OCI-LY7 (cell line): ENCODE data around the gene IRGQ. TPM values are rescaled to one million over a fixed set of nuclear protein-coding genes. Genes with fewer than 3 reads are reported as not detected.

Experiments
- BruUV-seq: library from RNA; stranded (reverse); fragments of 400-500 nt; replicated peaks from 2 replicates; lab custom pipeline; 2021; lab: Mats Ljungman, UMichigan
- CTCF ChIA-PET: fragments of 300-600 bp; sonication (Branson Sonifier 250); formaldehyde crosslinking; loops from one replicate; lab custom pipeline; 2022; ENCODE audit warnings: antibody characterized with exemption; ENCODE audit not compliant: unreplicated experiment; lab: Charles Lee
- POLR2A ChIA-PET: fragments of 300-600 bp; sonication (Branson Sonifier 250); formaldehyde crosslinking; loops from one replicate; lab custom pipeline; 2022; ENCODE audit warnings: antibody characterized with exemption; lab: Charles Lee
- DNase-seq: peaks from one replicate; pipeline ENCODE4 v3.0.0-alpha.2; 2015; ENCODE audit warnings: low spot score
- H2AFZ ChIP-seq: fragments of 200-600 bp; sonication (generic), shearing (Covaris generic); 2 replicates; pipeline ENCODE4 v1.6.1; 2014; ENCODE audit warnings: mild to moderate bottlenecking, antibody characterized with exemption, low read length, moderate library complexity
- H3K27ac ChIP-seq: fragments of 200-600 bp; sonication (generic); 2 replicates; pipeline ENCODE4 v1.5.1; 2014; ENCODE audit warnings: mixed run types, low read depth, mild to moderate bottlenecking, moderate library complexity, low read length, inconsistent platforms; ENCODE audit not compliant: poor library complexity, severe bottlenecking
- H3K36me3 ChIP-seq: fragments of 200-600 bp; sonication (generic); 2 replicates; pipeline ENCODE4 v1.6.1; 2014; ENCODE audit warnings: mild to moderate bottlenecking, antibody characterized with exemption, low read length, moderate library complexity, mixed read lengths; ENCODE audit not compliant: insufficient read depth
- H3K4me1 ChIP-seq: fragments of 200-600 bp; sonication (generic); 2 replicates; pipeline ENCODE4 v1.5.1; 2014; ENCODE audit warnings: mild to moderate bottlenecking, low read length; ENCODE audit not compliant: insufficient read depth, poor library complexity, severe bottlenecking
- H3K4me2 ChIP-seq: fragments of 200-600 bp; sonication (generic); 2 replicates; pipeline ENCODE4 v1.6.1; 2014; ENCODE audit warnings: mild to moderate bottlenecking, low read length
- H3K4me3 ChIP-seq: fragments of 200-600 bp; sonication (generic); 2 replicates; pipeline ENCODE4 v1.5.1; 2014; ENCODE audit warnings: mild to moderate bottlenecking, low read depth, low read length; ENCODE audit not compliant: poor library complexity, severe bottlenecking
- H3K79me2 ChIP-seq: fragments of 200-600 bp; sonication (generic); 2 replicates; pipeline ENCODE4 v1.6.1; 2016; ENCODE audit warnings: low read depth, mild to moderate bottlenecking, low read length, moderate library complexity, mixed read lengths; ENCODE audit not compliant: insufficient read depth
- H3K9me2 ChIP-seq: fragments of 200-600 bp; sonication (generic); 2 replicates; pipeline ENCODE4 v1.6.1; 2016; ENCODE audit warnings: mild to moderate bottlenecking, low read length, mixed read lengths; ENCODE audit not compliant: insufficient read depth
- H3K9me3 ChIP-seq: fragments of 200-600 bp; sonication (generic); 2 replicates; pipeline ENCODE4 v1.6.1; 2014; ENCODE audit warnings: mild to moderate bottlenecking, mixed run types, low read length, mixed read lengths
- H4K20me1 ChIP-seq: fragments of 200-600 bp; sonication (generic); 2 replicates; pipeline ENCODE4 v1.6.1; 2014; ENCODE audit warnings: mild to moderate bottlenecking, antibody characterized with exemption, low read length, moderate library complexity, mixed read lengths; ENCODE audit not compliant: insufficient read depth
- CTCF ChIP-seq: fragments of 200-600 bp; sonication (generic); conservative IDR thresholded peaks from 2 replicates; pipeline ENCODE4 v1.5.1; 2014; ENCODE audit warnings: mild to moderate bottlenecking, antibody characterized with exemption, low read length, moderate library complexity, mixed read lengths
- EZH2phosphoT487 ChIP-seq: fragments of 200-600 bp; sonication (generic); IDR thresholded peaks from 2 replicates; pipeline ENCODE4 v1.6.1; 2018; ENCODE audit warnings: low read depth, borderline replicate concordance, mild to moderate bottlenecking, mixed run types, antibody characterized with exemption, low read length, moderate library complexity, mixed read lengths
- intact Hi-C: fragments of 100-400 bp; cut with micrococcal nuclease; formaldehyde crosslinking; loops from one replicate; pipeline ENCODE4 v1.10.0; 2022; ENCODE audit not compliant: unreplicated experiment
- total RNA-seq, 2 experiments: library from RNA; depleted of rRNA in 1 of 2; stranded (reverse); fragments of >200 nt in 1 of 2; shearing (Covaris generic) in 1 of 2; gene quantifications; 2 replicates each; pipeline ENCODE4 v1.2.3, GENCODE V29; 2014 to 2022

IRGQ gene
- total RNA-seq, 2 experiments from 2014 or later, result 6.4 to 15.3 TPM

- ChIA-PET CTCF (interaction anchor here (0.6 to 1.0 kb wide), 3 partner anchors 10 to 39 kb away, joined by 3 to 4 read pairs (median 3); no protein-coding TSS in a partner anchor), POLR2A (interaction anchor here (0.6 to 1.0 kb wide), 3 partner anchors 19 to 39 kb away, joined by 3 to 4 read pairs (median 3); partner anchors contain the start of genes PINLYP and XRCC1)
- no peaks in the 10 kb centered on the region for H3K79me2 ChIP-seq
- H3K4me2 ChIP-seq, result no peak overlapping the region
- H3K4me3 ChIP-seq, result no peak overlapping the region
- H2AFZ ChIP-seq, result no peak overlapping the region
- no peaks in the 10 kb centered on the region for H4K20me1 ChIP-seq
- TF ChIP-seq EZH2phosphoT487, result no peak
- peak; percentile 88 for TF ChIP-seq CTCF
- H3K9me3 ChIP-seq, result no peaks in the 10 kb centered on the region
- no peak overlapping the region for H3K27ac ChIP-seq
- no peaks in the 10 kb centered on the region for H3K9me2 ChIP-seq
- H3K4me1 ChIP-seq, result no peaks in the 10 kb centered on the region
- DNase-seq, result peak; percentile 68
- no TSS peak for BruUV-seq
- peaks cover 61% of the 10 kb centered on the region for H3K36me3 ChIP-seq
- intact Hi-C loops, result no loop called here
These were observed 40.7 kb downstream of the IRGQ start for GRCh38 chr19:43555185-43555770.

- ChIA-PET CTCF (interaction anchor here (0.6 kb wide), 1 partner anchor 11 kb away, joined by 3 read pairs; no protein-coding TSS in a partner anchor), POLR2A (interaction anchor here (0.9 kb wide), 1 partner anchor 40 kb away, joined by 4 read pairs; no protein-coding TSS in a partner anchor)
- intact Hi-C loops, result no loop called here
- Histone ChIP-seq H3K36me3 (peaks cover 62% of the 10 kb centered on the region), H3K4me2 (no peak overlapping the region), H3K9me3 (no peaks in the 10 kb centered on the region), H3K79me2 (no peaks in the 10 kb centered on the region), H3K9me2 (no peaks in the 10 kb centered on the region), H3K27ac (no peak overlapping the region), H3K4me3 (no peak overlapping the region), H3K4me1 (no peaks in the 10 kb centered on the region), H2AFZ (no peak overlapping the region), H4K20me1 (no peaks in the 10 kb centered on the region)
- TF ChIP-seq CTCF (no peak), EZH2phosphoT487 (no peak)
- DNase-seq, result no peak
- BruUV-seq, result no TSS peak
These were observed 41.5 kb downstream of the IRGQ start for GRCh38 chr19:43554317-43554895.

GRCh38 chr19:43553656-43554055 is 42.3 kb downstream of the IRGQ start:
- H3K4me3 ChIP-seq, result no peak overlapping the region
- no peaks in the 10 kb centered on the region for H3K4me1 ChIP-seq
- H3K27ac ChIP-seq, result no peak overlapping the region
- H3K36me3 ChIP-seq, result peaks cover 67% of the 10 kb centered on the region
- no peaks in the 10 kb centered on the region for H3K9me3 ChIP-seq
- intact Hi-C loops, result no loop called here
- no peak overlapping the region for H2AFZ ChIP-seq
- BruUV-seq, result no TSS peak
- H3K4me2 ChIP-seq, result no peak overlapping the region
- H4K20me1 ChIP-seq, result no peaks in the 10 kb centered on the region
- H3K79me2 ChIP-seq, result no peaks in the 10 kb centered on the region
- DNase-seq, result no peak
- H3K9me2 ChIP-seq, result no peaks in the 10 kb centered on the region
- ChIA-PET POLR2A (no interaction called here), CTCF (no interaction called here)
- no peak for TF ChIP-seq CTCF
- no peak for TF ChIP-seq EZH2phosphoT487
